HG03520 (cell line): ENCODE data around the gene DBNDD1.
"Not testable (repeated sequence)": the region's sequence is repeated elsewhere in the genome, so short reads cannot be mapped to it uniquely, and the experiment has no call there.

ENCODE experiments used
- ATAC-seq: cut with Tn5 transposase; IDR thresholded peaks from one replicate; pipeline ENCODE4 v1.9.1; 2021; ENCODE audit warnings: mild to moderate bottlenecking, moderate library complexity; ENCODE audit not compliant: unreplicated experiment

The DBNDD1 gene, protein sequence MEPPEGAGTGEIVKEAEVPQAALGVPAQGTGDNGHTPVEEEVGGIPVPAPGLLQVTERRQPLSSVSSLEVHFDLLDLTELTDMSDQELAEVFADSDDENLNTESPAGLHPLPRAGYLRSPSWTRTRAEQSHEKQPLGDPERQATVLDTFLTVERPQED

DNA sequence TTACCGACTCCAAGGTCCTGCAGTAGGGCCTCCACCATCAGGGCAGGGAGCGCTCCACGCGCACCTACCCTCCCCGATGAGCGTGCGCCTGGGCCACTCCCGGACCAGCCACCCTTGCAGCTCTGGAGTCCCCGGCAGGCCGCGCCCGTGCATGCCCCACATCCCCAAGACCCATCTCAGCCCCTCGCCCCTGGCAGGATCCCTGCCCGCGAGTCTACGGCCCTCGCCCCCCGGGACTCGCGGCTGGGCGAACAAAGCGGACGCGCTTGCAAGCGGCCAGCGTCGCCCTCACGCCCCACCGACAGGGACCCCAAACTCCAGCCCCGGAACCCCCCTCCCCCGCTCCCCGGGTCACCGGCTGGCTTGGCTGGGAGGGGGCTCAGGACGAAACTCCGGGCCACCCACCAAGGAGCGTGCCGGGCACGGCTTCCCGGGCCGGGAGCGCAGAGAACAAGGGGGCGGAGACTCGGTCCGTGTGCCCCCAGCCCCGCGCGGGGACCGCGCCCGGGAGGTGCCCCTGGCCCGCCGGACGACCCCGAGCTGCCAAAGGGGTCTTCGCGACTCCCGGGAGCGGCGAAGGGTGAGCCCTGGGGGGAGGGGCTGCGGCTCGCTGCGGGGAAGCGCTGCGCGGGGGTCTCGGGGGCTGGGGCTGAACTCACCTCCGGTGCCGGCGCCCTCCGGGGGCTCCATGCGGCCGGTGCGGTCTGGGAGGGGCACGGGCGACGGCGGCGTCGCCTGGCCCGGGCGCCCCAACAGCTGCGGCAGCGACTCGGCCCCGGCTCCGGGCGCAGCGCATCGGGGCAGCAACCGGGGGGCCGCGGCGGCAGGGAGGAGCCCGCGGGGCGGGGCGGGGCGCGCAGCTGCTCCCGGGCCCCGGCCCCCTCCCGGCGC lies at the start of gene DBNDD1:
DBNDD1 (minus strand) TSS at position 805 of the 891 bp plus-strand sequence; CDS start at position 690, 115 bp downstream.
- ATAC-seq = no peak

DNA sequence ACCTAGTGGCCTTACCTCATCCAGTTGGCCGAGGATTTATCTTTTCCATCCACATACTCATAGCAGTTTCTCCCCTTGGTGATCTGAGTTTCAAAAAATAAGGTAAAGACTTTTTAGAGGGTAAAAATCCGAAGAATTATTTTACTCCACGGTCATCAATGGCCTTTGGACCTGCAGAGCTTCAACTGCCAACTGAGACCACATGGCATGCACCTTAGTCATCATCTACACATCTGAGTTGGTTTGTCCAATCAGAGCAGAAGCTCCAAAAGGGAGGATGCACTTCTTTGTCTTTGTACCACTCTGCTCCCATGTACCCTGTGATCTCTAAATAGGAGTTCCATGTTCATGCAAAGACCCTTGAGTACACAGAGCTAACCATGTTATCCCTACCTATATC lies 42.2 kb upstream of the DBNDD1 start:
- no peak for ATAC-seq

DNA sequence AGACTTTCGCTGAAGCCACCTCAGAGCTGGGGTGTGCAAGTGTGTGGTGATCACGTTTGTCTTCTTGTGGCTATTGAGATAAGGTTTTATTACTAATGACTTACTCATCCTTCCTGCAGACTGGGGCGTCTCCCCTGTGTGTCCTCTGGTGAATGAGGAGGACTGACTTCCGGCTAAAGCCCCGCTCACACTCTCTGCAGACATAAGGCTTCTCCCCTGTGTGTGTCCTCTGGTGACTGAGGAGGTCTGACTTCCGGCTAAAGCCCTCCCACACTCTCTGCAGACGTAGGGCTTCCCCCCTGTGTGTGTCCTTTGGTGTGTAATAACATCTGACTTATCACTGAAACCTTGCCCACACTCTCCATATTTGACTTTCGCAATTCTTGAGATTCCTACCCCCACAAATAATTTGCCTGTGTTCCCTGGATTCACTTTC lies 38.5 kb upstream of the DBNDD1 start:
- ATAC-seq = no peak

DNA sequence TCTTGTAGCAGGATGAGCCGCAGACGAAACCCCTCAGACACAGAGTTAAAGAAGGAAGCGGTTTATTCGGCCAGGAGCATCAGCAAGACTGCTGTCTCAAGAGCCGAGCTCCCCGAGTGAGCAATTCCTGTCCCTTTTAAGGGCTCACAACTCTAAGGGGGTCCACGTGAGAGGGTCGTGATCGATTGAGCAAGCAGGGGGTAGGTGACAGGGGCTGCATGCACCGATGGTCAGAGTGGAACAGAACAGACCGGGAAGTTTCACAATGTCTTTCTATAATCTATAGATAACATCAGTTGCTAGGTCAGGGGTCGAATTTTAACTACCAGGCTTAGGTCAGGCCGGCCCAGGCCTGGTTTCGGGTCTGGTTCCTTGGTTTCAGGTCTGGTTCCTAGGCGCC lies 37.3 kb upstream of the DBNDD1 start:
- not testable (repeated sequence) for ATAC-seq

DNA sequence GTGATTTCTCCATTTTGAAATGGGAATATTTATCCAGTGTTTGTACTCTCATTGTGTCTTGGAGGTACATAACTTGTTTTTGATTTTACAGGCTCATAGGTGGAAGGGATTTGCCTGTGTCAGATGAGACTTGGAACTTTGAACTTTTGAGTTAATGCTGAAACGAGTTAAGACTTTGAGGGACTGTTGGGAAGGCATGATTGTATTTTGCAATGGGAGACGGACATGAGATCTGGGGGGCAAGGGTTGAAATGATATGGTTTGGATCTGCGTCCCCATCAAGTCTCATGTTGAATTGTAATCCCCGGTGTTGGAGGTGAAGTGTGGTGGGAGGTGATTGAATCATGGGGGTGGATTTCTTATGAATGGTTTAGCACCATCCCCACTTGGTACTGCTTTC lies 36.1 kb upstream of the DBNDD1 start:
- ATAC-seq = no peak

DNA sequence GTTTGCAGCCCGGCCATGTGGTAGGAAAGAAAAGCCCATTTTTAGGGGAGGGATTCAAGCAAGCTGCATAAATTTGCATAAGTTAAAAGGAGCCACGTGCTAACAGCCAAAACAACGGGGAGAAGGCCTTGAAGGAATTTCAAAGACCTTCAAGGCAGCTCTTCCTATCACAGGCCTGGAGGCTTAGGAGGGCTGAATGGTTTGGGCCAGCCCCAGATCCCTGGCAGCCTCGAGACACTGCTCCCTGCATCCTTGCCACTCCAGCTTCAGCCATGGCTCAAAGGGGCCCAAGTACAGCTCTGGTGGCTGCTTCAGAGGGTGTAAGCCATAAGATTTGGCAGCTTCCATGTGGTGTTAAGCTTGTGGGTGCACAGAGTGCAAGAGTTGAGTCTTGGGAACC lies 35.3 kb upstream of the DBNDD1 start:
- no peak for ATAC-seq

DNA sequence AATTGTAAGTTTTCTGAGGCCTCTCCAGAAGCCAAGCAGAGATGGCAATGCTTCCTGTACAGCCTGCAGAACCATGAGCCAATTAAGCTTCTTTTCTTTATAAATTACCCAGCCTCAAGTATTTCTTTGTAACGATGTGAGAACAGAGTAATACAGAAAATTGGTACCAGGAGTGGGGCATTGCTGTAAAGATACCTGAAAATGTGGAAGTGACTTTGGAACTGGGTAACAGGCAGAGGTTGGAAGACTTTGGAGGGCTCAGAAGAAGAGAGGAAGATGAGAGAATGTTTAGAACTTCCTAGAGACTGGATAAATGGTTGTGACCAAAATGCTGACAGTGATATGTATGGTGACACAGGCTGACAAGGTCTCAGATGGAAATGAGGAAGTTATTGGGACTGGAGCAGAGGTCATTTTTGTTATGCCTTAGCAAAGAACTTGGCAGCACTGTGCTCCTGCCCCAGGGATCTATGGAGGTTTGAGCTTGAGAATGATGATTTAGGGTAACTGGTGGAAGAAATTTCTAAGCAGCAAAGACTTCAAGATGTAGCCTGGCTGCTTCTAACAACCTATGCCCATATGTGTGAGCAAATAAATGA lies 34.7 kb upstream of the DBNDD1 start:
- ATAC-seq = no peak

DNA sequence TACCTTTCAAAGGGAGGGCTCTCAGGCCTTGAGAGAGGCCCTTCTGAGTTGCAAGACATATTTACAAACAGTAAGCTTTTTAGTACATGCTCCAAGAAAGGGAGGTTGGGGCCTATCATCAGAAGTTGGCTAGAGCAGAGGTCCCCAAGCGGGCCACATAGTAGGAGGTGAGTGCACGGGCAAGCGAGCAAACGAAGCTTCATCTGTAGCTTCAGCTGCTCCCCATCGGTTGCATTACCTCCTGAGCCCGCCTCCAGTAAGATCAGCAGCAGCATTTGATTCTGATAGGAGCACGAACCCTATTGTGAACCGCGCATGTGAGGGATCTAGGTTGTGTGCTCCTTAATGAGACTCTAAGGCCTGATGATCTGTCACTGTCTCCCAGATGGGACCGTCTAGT lies 31.7 kb upstream of the DBNDD1 start:
- ATAC-seq = no peak

DNA sequence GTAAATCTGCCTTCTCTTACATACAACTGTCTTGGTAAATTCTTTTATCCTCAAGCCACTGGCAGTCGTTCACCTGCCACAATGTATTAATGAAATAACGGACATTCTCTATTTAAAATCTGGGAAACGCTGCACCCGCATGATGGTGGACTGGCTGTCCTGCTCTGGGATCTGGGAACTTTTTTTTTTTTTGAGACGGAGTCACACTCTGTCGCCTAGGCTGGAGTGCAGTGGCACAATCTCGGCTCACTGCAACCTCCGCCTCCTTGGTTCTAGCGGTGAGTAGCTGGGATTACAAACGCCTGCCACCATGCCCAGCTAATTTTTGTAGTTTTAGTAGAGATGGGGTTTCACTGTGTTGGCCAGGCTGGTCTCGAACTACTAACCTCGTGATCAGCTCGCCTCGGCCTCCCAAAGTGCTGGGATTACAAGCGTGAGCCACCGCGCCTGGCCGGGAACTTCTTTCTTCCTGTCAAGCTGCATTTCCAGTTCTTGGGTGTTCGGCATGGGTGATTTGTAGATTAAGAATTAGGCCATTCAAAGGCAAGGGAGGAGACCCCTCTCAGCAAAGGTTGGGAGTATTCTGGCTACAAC lies 29.6 kb upstream of the DBNDD1 start:
- no peak for ATAC-seq

DNA sequence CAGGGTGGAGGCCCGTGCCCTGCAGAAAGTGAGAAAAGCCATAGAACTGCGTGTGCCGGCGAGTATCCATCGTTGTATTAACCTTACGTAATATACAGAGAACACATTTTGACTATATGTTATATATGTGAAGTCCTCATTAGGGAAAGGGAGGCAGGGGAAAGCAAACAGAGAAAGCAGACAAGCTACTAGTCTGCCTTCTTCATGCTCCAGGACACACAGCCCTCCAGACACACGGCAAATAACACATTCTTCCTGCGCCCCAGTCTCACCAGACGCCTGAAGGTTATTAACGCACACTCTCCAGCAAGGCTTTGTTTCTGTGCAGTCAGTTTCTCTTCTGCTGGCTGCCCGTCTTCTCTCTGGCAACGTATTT lies 29.1 kb upstream of the DBNDD1 start:
- no peak for ATAC-seq

DNA sequence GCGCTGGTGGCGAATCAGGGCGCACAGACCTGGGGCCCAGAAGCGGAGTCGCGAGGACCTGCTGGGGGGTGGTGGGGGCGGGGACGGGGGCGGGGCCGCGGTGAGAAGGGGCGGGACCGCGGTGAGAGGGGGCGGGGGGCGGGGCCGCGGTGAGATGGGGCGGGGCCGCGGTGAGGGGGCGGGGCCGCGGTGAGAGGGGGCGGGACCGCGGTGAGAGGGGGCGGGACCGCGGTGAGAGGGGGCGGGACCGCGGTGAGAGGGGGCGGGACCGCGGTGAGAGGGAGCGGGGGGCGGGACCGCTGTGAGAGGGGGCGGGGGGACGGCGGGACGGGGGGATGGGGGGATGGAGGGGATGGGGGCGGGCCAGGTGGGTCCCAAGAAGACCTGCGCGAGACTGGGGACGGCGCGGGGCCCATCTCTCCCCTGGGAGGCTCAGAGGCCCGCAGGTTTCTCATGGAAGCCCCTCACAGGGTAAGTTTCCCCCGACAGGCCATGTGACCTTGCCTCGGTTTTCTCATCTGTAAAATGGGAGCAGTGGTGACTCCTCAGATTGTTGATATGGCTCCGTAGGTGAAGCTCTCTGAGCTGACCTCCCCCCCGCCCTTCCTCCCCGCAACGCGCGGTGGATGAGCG lies 28.6 kb upstream of the DBNDD1 start:
- no peak for ATAC-seq

DNA sequence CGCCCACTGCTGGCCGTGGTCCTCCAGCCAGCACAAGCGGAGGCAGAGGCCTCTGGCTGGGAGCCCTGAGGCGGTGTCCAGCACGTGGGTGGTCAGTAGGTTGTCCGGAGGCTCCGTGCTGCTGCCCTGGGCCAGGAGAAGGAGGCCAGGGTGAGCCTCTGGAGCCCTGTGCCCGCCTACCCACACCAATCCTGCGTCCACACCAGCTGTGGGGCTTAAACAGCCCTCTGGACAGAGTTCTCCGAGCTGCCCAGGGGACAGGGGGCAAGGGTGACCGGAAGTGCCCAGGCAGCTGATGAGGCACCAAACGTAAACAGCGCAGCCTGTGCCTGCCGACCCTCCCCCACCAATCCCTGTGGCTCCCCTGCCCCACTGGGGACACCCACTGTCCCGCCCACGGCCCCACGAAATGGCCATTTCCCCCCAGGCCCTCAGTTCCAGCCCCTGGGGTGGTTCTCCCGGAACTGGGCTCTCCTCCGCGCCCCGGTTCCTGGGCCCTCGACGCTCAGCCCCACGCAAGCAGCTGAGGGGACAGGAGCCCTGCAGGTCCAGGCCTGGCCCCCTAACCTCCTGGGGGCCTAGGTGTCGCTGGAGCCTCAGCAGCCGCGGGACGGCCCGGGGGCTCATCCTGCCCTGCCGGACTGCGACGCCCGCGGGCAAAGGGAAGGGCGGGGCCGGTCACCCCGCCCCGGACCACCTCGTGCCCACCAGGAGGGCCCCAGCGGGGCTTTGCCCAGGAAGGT lies 27.9 kb upstream of the DBNDD1 start:
- ATAC-seq = no peak

DNA sequence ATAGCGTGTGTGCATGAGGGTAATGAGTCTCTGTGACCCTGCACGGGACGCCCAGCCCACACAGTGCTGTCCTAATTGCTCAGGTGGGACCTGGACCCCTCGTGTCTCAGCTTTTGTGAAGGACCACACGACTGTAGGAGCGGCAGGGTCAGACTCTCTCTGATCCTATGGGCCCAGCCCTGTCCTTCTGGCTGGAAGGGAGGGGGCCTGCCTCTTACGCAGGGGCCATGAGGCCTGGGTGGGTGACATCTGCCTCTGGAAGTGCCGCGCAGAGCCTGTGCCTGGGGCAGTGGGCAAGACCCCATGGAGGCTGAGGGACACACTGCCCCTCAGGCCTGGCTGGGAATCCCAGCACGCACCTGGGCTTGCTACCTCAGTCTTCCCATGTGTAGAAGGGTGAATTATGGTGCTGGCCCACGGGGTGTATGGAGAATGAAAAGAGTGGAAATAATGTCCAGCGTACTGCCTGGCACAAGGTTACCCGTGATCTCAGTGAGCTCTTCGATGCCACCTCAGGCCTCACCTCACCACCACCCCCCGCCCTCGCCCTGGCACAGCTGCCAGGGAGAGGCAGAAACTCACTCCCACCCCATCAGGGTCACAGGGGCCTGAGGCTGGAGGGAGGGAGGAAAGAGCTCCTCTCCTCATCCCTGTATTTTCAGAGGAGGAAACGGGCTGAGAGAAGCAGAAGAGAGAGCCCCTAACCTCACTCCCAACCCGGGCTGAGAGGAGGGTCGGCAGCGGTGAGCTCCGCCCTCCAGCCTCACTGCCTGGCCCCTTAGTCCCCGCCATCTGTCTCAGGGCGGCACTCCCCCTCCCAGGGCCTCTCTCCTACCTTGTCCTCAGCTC lies 27.1 kb upstream of the DBNDD1 start:
- no peak for ATAC-seq

DNA sequence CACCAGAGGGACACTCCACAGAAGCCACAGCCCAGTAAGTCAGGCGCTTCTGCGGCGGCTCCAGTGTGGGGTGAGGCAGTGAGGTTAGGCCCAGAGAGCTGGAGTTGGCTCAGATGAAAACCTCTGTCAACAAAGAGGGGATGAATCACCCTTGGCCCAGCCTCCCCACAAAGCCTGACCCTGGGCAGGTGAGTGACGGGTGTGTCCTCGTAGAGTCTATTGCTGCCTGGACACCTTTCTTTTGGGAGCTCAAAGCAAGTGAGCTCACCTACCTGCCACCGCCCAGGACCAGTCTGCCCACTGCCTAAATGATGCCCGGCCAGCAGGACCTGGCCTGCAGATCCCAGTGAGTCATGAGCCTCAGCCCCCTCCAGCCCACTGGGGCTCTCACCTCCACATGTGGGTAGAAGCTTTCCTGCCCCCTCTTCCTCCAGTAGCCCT lies 24.9 kb upstream of the DBNDD1 start:
- ATAC-seq = no peak

DNA sequence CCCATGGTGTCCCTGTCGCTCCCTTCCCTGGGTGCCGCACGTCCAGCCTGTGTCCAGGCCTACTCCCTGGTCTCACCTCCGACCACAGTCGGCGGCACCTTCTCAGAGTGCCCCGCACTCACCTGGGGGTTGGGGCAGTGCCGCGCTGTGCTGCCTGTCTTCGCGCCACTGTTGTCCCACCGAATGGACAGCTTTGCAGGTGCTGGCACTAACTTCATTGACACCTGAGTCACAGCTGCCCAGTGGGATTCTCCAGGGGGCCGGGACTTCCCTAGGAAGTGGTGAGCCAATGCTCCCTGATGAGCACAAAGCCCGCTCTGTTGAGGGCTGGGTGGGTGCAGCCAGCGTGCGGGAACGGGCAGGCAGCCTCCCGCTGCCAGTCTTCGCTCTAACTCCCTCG lies 24.3 kb upstream of the DBNDD1 start:
- no peak for ATAC-seq

DNA sequence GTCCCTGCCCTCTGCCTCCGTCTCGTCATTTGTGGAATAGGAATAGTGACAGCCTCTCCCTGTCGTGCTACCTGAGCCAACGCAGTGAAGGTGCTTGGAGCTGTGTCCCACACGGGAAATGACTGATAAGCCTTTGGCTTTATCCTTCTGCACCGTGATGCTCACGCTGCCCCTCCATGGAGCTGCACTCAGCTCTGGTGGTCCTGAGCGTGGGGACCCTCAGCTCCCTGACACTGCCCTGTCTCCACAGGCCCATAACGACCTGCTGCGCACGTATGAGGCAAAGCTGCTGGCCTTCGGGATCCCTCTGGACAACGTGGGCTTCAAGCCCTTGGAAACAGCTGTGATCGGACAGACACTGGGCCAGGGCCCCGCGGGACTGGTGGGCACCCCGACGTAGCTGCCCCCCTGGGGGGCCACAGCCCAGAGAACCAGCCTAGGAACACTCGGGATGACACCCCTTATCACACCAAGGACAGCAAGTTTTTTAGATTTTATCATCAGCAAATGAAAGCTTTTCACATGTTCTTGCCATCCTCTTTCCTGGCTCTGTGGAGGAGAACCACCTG lies 23.8 kb upstream of the DBNDD1 start:
- no peak for ATAC-seq

DNA sequence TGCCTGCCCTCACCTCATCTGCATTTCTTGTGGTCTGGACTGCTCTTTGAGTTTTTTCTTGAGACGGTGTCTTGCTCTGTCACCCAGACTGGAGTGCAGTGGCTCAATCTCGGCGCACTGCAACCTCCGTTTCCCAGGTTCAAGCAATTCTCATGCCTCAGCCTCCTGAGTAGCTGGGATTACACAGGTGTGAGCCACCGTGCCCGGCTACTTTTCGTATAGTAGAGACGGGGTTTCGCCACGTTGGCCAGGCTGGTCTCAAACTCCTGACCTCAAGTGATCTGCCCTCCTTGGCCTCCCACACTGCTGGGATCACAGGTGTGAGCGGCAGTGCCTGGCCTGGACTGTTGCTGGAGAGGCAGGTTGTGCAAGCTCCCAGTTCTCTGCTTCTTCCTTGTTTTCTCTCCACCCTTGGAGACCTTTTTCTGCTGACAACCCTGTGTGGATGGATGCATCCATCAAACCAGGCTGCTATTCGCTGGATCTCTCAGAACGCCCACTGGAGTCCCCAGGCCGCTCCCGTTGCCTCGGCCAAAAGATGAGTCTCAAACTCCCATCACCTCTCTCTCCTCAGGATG lies 22.7 kb upstream of the DBNDD1 start:
- ATAC-seq = no peak

DNA sequence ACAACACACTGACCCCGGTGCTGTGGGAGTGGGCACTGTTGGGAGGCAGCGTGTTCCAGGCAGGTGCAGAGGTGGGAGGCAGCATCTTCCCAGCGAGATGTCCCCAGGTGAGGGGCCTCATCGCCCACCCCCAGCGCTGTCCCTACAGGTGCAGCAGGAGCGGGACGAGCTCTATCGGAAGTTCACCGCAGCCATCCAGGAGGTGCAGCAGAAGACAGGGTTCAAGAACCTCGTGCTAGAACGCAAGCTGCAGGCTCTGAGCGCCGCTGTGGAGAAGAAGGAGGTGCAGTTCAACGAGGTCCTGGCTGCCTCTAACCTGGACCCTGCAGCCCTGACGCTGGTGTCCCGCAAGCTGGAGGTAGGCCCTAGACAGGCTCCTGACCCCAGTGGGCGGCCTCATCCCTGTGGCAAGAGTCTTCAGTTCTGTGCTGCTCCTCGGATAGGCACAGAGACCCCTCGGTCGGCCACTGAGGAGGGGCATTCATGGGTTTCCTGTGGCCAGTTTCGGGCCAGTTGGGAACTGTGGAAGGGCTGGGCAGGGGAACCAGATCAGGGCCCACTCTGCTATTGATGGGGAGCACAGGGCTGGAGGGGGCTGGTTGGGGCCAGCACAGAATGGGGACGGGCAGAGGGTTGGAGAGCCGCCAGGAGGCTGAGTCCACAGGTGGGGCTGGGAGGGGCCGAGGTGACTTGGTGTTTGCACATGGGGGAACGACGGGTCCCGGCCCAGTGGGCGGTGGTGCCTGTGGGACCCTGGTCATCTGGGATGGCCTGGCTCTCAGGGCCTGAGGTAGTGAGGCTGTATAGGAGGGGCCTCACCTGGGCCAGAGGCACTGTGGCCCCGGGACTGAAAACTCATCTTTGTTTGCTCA lies 21.1 kb upstream of the DBNDD1 start:
- ATAC-seq = no peak
